GM06990 (cell line): ENCODE measurements around the gene FAM136A.
"Not testable (repeated sequence)": the region's sequence is repeated elsewhere in the genome, so short reads cannot be mapped to it uniquely, and the experiment has no call there.

Experiments used
- DNase-seq: peaks from one replicate; pipeline ENCODE4 v3.0.0-alpha.2; 2011; ENCODE audit not compliant: insufficient read length; ENCODE audit errors: extremely low read depth
- H3K27me3 ChIP-seq: replicated peaks from 2 replicates; pipeline ENCODE4 v1.6.0; 2011; ENCODE audit warnings: low read length; ENCODE audit not compliant: control insufficient read depth, insufficient read depth
- H3K36me3 ChIP-seq: 2 replicates; pipeline ENCODE4 v1.5.1; 2011; ENCODE audit warnings: low read length; ENCODE audit not compliant: control insufficient read depth, insufficient read depth
- H3K4me3 ChIP-seq: replicated peaks from 2 replicates; pipeline ENCODE4 v1.5.1; 2011; ENCODE audit warnings: low read depth, mild to moderate bottlenecking, control low read depth, low read length
- TF ChIP-seq, protein P1 (sequence below): IDR thresholded peaks from 2 replicates; pipeline ENCODE4 v1.5.1; 2011; ENCODE audit warnings: low read length, control low read depth, mild to moderate bottlenecking, inconsistent platforms; ENCODE audit not compliant: insufficient read depth, poor library complexity, severe bottlenecking

FAM136A gene

DNA sequence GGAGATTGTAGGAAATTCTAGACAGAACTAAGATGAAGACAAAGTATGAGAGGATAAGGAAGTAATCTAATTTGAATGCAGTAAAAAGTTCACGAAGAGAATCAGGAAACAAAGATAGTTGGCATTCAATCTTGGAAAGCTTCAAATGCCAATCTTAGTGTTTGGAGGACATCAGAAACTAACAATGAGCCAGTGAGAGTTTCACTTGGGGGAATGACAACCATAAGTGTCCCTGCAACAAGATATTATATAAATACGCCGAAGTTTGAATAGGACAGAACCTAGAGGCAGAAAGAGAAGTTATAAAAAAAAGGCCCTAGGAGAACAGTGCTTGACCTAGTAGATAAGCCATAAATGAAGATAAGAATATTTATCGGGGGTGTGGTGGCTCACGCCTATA lies 19.4 kb downstream of the FAM136A start:
- no peak for DNase-seq
- H3K36me3 ChIP-seq: peaks cover 12% of the 10 kb centered on the region
- TF ChIP-seq, protein P1, sequence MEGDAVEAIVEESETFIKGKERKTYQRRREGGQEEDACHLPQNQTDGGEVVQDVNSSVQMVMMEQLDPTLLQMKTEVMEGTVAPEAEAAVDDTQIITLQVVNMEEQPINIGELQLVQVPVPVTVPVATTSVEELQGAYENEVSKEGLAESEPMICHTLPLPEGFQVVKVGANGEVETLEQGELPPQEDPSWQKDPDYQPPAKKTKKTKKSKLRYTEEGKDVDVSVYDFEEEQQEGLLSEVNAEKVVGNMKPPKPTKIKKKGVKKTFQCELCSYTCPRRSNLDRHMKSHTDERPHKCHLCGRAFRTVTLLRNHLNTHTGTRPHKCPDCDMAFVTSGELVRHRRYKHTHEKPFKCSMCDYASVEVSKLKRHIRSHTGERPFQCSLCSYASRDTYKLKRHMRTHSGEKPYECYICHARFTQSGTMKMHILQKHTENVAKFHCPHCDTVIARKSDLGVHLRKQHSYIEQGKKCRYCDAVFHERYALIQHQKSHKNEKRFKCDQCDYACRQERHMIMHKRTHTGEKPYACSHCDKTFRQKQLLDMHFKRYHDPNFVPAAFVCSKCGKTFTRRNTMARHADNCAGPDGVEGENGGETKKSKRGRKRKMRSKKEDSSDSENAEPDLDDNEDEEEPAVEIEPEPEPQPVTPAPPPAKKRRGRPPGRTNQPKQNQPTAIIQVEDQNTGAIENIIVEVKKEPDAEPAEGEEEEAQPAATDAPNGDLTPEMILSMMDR: no peak
- H3K27me3 ChIP-seq: no peaks in the 10 kb centered on the region
- no peak overlapping the region for H3K4me3 ChIP-seq

- H3K36me3 ChIP-seq: peaks cover 4% of the 10 kb centered on the region
- TF ChIP-seq, protein P1: no peak
- DNase-seq: no peak
- no peaks in the 10 kb centered on the region for H3K27me3 ChIP-seq
- H3K4me3 ChIP-seq: no peak overlapping the region
Measured at GRCh38 chr2:70280242-70280798, 21.5 kb downstream of the FAM136A start.

DNA sequence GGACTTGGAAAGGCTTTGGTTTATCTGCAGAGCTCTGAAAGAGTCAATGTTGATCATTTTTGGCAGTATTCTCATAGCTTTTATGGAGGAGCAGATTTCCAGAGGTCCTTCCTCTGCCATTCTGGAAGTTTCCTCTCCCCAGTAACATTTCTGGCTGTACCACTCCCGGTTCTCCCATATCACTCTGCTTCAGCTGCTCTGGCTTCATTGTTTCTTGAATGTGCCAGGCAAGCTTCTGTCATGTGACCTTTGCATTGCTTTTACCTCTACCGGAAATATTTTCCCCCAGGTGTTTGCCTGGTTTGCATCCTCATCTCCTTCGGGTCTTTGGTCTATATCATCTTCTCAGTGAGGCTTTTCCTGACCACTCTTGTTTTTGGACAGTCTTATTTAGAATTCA lies 31.5 kb downstream of the FAM136A start:
- DNase-seq: no peak
- no peaks in the 10 kb centered on the region for H3K27me3 ChIP-seq
- H3K36me3 ChIP-seq: no peaks in the 10 kb centered on the region
- no peak overlapping the region for H3K4me3 ChIP-seq
- TF ChIP-seq, protein P1: no peak

DNA sequence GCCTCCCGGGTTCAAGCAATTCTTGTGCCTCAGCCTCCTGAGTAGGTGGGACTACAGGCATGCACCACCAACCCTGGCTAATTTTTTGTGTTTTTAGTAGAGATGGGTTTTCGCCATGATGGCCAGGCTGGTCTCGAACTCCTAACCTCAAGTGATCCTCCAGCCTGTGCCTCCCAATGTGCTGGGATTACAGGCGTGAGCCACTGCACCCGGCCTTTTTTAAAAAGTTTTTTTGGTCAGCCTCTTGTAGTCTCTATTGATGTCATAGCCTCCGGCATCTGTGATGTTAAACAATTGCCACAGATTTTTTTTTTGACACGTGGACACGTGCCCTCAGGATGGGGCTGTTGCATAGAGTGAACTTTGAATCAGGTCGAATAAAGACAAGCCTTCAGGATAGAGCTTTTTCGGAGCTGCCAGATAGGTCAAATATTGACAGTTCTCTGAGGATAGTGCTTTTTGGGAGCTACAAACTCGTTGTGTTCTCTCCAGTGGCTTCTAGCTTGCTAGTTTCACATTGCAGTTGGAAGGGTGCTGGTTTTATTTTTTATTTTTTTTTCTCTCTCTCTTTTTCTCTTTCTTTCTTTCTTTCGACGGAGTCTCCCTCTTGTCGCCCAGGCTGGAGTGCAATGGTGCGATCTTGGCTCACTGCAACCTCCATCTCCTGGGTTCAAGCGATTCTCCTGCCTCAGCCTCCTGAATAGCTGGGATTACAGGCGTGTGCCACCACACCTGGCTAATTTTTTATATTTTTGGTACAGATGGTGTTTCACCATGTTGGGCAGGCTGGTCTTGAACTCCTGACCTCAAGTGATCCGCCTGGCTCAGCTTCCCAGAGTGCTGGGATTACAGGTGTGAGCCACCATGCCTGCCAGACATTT lies 32.2 kb downstream of the FAM136A start:
- not testable (repeated sequence) for H3K4me3 ChIP-seq, DNase-seq, H3K36me3 ChIP-seq, H3K27me3 ChIP-seq

GRCh38 chr2:70266925-70267324 lies 34.9 kb downstream of the FAM136A start:
- DNase-seq, H3K36me3 ChIP-seq: not testable (repeated sequence)

GRCh38 chr2:70261501-70261900 lies 40.4 kb downstream of the FAM136A start:
- Histone ChIP-seq H3K4me3 (no peak overlapping the region), H3K27me3 (no peaks in the 10 kb centered on the region), H3K36me3 (no peaks in the 10 kb centered on the region; the same call in 1 of the 2 replicates)
- no peak for DNase-seq
- TF ChIP-seq, protein P1: no peak

More at GRCh38 chr2:70266925-70267324, 34.9 kb downstream of the FAM136A start:
- not testable (repeated sequence) for H3K4me3 ChIP-seq, H3K27me3 ChIP-seq
